ENCODE data around the gene BUD31. TPM values are rescaled to one million over a fixed set of nuclear protein-coding genes. Genes with fewer than 3 reads are reported as not detected.

The BUD31 gene
- total and polyA plus RNA-seq, 9 of the 15 experiments (the other 6 are each of a cell fraction or from before 2014, with no cell fraction given), result 105 to 342 (median 247) TPM

DNA sequence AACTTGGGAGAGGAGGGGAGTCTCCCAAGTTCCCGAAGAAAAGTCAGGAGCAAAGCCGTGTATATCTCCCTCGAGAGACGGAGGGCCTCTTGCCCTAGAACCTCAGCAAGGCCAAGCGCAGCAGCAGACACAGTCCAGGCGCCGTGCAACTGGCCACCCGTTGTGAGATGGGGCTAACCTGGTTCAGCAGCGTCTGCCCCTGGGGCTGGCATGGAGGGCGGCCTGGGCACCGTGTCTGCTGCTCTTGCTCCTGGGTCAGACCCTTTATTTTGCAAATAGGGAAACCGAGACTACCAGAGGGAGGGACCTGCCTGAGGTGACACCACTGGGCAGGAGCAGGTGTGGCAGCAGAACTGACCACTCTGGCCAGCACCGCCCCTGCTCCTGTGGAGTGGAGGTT, 43.8 kb downstream of the BUD31 start:
- DNase-seq (ENCODE audit: extremely low read depth in 1 of 4, low spot score in 3 of 4), result no peak
- CTCF ChIA-PET (ENCODE audit: low intra/inter-chr PET ratio), result no interaction called here
- Histone ChIP-seq H4K20me1 (replicated peaks; ENCODE audit: control insufficient read depth, insufficient read depth, low read length) (peaks cover 16% of the 10 kb centered on the region; the same call in 1 of the 2 replicates), H3K4me1 (replicated peaks in 1 of 2; ENCODE audit: control insufficient read depth in 2 of 2, insufficient read depth in 2 of 2, low read length in 2 of 2) (peaks cover 0 to 14% of the 10 kb centered on the region in 2 experiments; a peak in 1 of 5 replicates), H2AFZ (ENCODE audit: low read depth, low read length) (no peak overlapping the region), H3K36me3 (ENCODE audit: control insufficient read depth, insufficient read depth, low read length) (peaks cover 98% of the 10 kb centered on the region), H3K9me3 (replicated peaks; ENCODE audit: control insufficient read depth, insufficient read depth, low read depth, low read length) (no peaks in the 10 kb centered on the region), H3K27me3 (ENCODE audit: control insufficient read depth in 2 of 2, insufficient read depth in 2 of 2, low read length in 2 of 2) (no peaks in the 10 kb centered on the region), H3K9ac (ENCODE audit: insufficient read depth in 1 of 2, low read depth in 2 of 2, low read length in 2 of 2) (no peak overlapping the region; a peak in 1 of 4 replicates), H3K4me3 (no peak overlapping the region), H3K9me1 (ENCODE audit: control insufficient read depth, insufficient read depth, low read length) (no peaks in the 10 kb centered on the region), H3K27ac (ENCODE audit: extremely low read depth, low read depth, low read length) (no peak overlapping the region), H3K79me2 (ENCODE audit: control insufficient read depth, insufficient read depth, low read length) (peaks cover 9% of the 10 kb centered on the region; the same call in 2 of the 3 replicates), H3K4me2 (ENCODE audit: insufficient read depth, low read length) (no peak overlapping the region)
- in situ Hi-C loops (cut with MboI) (no loop called here), intact Hi-C loops (cut with micrococcal nuclease) (no loop called here)
- BruUV-seq (replicated peaks), result no TSS peak
- POLR2A ChIA-PET, result interaction anchor here (0.6 to 1.2 kb wide), 3 partner anchors 10 to 106 kb away, joined by 3 to 4 read pairs (median 3); partner anchors contain the start of gene ZNF655
- no peak for FAIRE-seq
- no peak for ATAC-seq
- no peak for TF ChIP-seq ZBTB1 (CRISPR knock-in tag; IDR thresholded peaks at IDR 0.05; ENCODE audit: borderline replicate concordance, low read depth)
- no peak for TF ChIP-seq SMAD2 (IDR thresholded peaks at IDR 0.05; ENCODE audit: low read depth, low read length)
- no peak for TF ChIP-seq ZNF76 (CRISPR knock-in tag; IDR thresholded peaks at IDR 0.05; ENCODE audit: borderline replicate concordance)
- TF ChIP-seq HOXB6 (CRISPR knock-in tag; IDR thresholded peaks at IDR 0.05; ENCODE audit: borderline replicate concordance), result no peak
- no peak for TF ChIP-seq XRCC4 (IDR thresholded peaks at IDR 0.05; ENCODE audit: extremely low read depth, insufficient read depth, insufficient read length)
- TF ChIP-seq FOXK2 (conservative IDR thresholded peaks at IDR 0.05 in 1 of 2, IDR thresholded peaks at IDR 0.05 in 1 of 2; ENCODE audit: low read depth in 2 of 2), result no peak
- TF ChIP-seq MYBL2 (IDR thresholded peaks at IDR 0.05; ENCODE audit: low read depth), result no peak
- TF ChIP-seq MYBL2 (CRISPR knock-in tag; IDR thresholded peaks at IDR 0.05; ENCODE audit: borderline replicate concordance), result no peak
- TF ChIP-seq, protein P1, sequence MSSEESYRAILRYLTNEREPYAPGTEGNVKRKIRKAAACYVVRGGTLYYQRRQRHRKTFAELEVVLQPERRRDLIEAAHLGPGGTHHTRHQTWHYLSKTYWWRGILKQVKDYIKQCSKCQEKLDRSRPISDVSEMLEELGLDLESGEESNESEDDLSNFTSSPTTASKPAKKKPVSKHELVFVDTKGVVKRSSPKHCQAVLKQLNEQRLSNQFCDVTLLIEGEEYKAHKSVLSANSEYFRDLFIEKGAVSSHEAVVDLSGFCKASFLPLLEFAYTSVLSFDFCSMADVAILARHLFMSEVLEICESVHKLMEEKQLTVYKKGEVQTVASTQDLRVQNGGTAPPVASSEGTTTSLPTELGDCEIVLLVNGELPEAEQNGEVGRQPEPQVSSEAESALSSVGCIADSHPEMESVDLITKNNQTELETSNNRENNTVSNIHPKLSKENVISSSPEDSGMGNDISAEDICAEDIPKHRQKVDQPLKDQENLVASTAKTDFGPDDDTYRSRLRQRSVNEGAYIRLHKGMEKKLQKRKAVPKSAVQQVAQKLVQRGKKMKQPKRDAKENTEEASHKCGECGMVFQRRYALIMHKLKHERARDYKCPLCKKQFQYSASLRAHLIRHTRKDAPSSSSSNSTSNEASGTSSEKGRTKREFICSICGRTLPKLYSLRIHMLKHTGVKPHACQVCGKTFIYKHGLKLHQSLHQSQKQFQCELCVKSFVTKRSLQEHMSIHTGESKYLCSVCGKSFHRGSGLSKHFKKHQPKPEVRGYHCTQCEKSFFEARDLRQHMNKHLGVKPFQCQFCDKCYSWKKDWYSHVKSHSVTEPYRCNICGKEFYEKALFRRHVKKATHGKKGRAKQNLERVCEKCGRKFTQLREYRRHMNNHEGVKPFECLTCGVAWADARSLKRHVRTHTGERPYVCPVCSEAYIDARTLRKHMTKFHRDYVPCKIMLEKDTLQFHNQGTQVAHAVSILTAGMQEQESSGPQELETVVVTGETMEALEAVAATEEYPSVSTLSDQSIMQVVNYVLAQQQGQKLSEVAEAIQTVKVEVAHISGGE (CRISPR knock-in tag; IDR thresholded peaks at IDR 0.05), result no peak
- TF ChIP-seq TOE1 (IDR thresholded peaks at IDR 0.05; ENCODE audit: borderline replicate concordance), result no peak
- TF ChIP-seq TOE1 (CRISPR knock-in tag; IDR thresholded peaks at IDR 0.05; ENCODE audit: borderline replicate concordance, low read depth), result no peak
- WGBS (ENCODE audit: insufficient coverage, low coverage, missing lambda C conversion rate), result 96% methylated on average over 13 of the region's 13 CpGs
